H9 (cell line): ENCODE data around the gene LRRC40. TPM values are rescaled to one million over a fixed set of nuclear protein-coding genes. Genes with fewer than 3 reads are reported as not detected.

ENCODE experiments used
- DNase-seq: peaks from one replicate; pipeline ENCODE4 v3.0.0-alpha.2; 2017
- H2AFZ ChIP-seq: one replicate; pipeline ENCODE4 v1.6.1; 2013; ENCODE audit warnings: mild to moderate bottlenecking, low read length, control low read depth, moderate library complexity
- H2AK5ac ChIP-seq: 2 replicates; pipeline ENCODE4 v1.6.1; 2013; ENCODE audit warnings: low read length, control low read depth, mixed read lengths; ENCODE audit not compliant: insufficient read length
- H2BK120ac ChIP-seq: one replicate; pipeline ENCODE4 v1.6.1; 2013; ENCODE audit warnings: low read depth, mild to moderate bottlenecking, low read length, control low read depth, inconsistent platforms; ENCODE audit not compliant: poor library complexity, severe bottlenecking
- H2BK12ac ChIP-seq: 2 replicates; pipeline ENCODE4 v1.6.1; 2013; ENCODE audit warnings: low read length, control low read depth, mixed read lengths, low read depth; ENCODE audit not compliant: insufficient read length
- H2BK15ac ChIP-seq: 2 replicates; pipeline ENCODE4 v1.6.1; 2013; ENCODE audit warnings: low read depth, low read length, control low read depth
- H2BK20ac ChIP-seq: one replicate; pipeline ENCODE4 v1.6.1; 2013; ENCODE audit warnings: low read depth, mild to moderate bottlenecking, low read length, control low read depth, inconsistent platforms; ENCODE audit not compliant: poor library complexity, severe bottlenecking
- H2BK5ac ChIP-seq: 2 replicates; pipeline ENCODE4 v1.6.1; 2013; ENCODE audit warnings: low read length, control low read depth, mixed read lengths; ENCODE audit not compliant: insufficient read length
- H3K14ac ChIP-seq: 2 replicates; pipeline ENCODE4 v1.6.1; 2013; ENCODE audit warnings: low read length, control low read depth; ENCODE audit not compliant: insufficient read depth
- H3K18ac ChIP-seq: 2 replicates; pipeline ENCODE4 v1.6.1; 2013; ENCODE audit warnings: low read depth, mild to moderate bottlenecking, mixed read lengths, low read length, control low read depth; ENCODE audit not compliant: insufficient read length
- H3K23ac ChIP-seq: 2 replicates; pipeline ENCODE4 v1.6.1; 2013; ENCODE audit warnings: low read length, control low read depth, mixed read lengths, low read depth; ENCODE audit not compliant: insufficient read length
- H3K23me2 ChIP-seq: 2 replicates; pipeline ENCODE4 v1.6.1; 2013; ENCODE audit warnings: low read depth, mild to moderate bottlenecking, mixed read lengths, low read length, control low read depth; ENCODE audit not compliant: insufficient read length, poor library complexity, severe bottlenecking
- H3K27ac ChIP-seq: 2 replicates; pipeline ENCODE4 v1.5.1; 2013; ENCODE audit warnings: low read length, control low read depth, mixed read lengths, low read depth; ENCODE audit not compliant: insufficient read length
- H3K27me3 ChIP-seq: 2 replicates; pipeline ENCODE4 v1.6.1; 2013; ENCODE audit warnings: low read length, control low read depth, inconsistent platforms; ENCODE audit not compliant: insufficient read depth
- H3K4ac ChIP-seq: 2 replicates; pipeline ENCODE4 v1.6.1; 2013; ENCODE audit warnings: low read depth, mild to moderate bottlenecking, control low read depth, inconsistent platforms, low read length, moderate library complexity
- H3K4me1 ChIP-seq: 2 replicates; pipeline ENCODE4 v1.6.1; 2013; ENCODE audit warnings: low read length, control low read depth, inconsistent platforms; ENCODE audit not compliant: insufficient read depth
- H3K4me2 ChIP-seq: 2 replicates; pipeline ENCODE4 v1.6.1; 2013; ENCODE audit warnings: low read length, control low read depth, mixed read lengths; ENCODE audit not compliant: insufficient read length, insufficient read depth
- H3K56ac ChIP-seq: 2 replicates; pipeline ENCODE4 v1.6.1; 2013; ENCODE audit warnings: low read depth, mild to moderate bottlenecking, mixed read lengths, low read length, control low read depth; ENCODE audit not compliant: insufficient read length
- H3K79me1 ChIP-seq: 2 replicates; pipeline ENCODE4 v1.6.1; 2013; ENCODE audit warnings: low read depth, mild to moderate bottlenecking, moderate library complexity, low read length, control low read depth, inconsistent platforms; ENCODE audit not compliant: insufficient read depth, poor library complexity, severe bottlenecking
- H3K79me2 ChIP-seq: 2 replicates; pipeline ENCODE4 v1.6.1; 2013; ENCODE audit warnings: low read length, control low read depth, inconsistent platforms; ENCODE audit not compliant: insufficient read depth
- H3K9ac ChIP-seq: 2 replicates; pipeline ENCODE4 v1.6.1; 2013; ENCODE audit warnings: low read length, control low read depth, mixed read lengths; ENCODE audit not compliant: insufficient read length; ENCODE audit errors: extremely low read depth
- H3K9me3 ChIP-seq: one replicate; pipeline ENCODE4 v1.6.1; 2013; ENCODE audit warnings: low read depth, low read length, inconsistent platforms; ENCODE audit not compliant: control insufficient read depth
- H3T11ph ChIP-seq: one replicate; pipeline ENCODE4 v1.6.1; 2013; ENCODE audit warnings: mild to moderate bottlenecking, low read length, control low read depth, inconsistent platforms
- H4K20me1 ChIP-seq: one replicate; pipeline ENCODE4 v1.6.1; 2013; ENCODE audit not compliant: control insufficient read depth, insufficient read length, insufficient read depth
- H4K5ac ChIP-seq: 2 replicates; pipeline ENCODE4 v1.6.1; 2013; ENCODE audit warnings: low read depth, mild to moderate bottlenecking, mixed read lengths, low read length, control low read depth; ENCODE audit not compliant: insufficient read length
- H4K8ac ChIP-seq: replicated peaks from 2 replicates; pipeline ENCODE4 v1.6.1; 2013; ENCODE audit warnings: low read length, control low read depth, mixed read lengths, low read depth; ENCODE audit not compliant: insufficient read length
- H4K91ac ChIP-seq: 2 replicates; pipeline ENCODE4 v1.6.1; 2013; ENCODE audit warnings: low read depth, mild to moderate bottlenecking, moderate library complexity, mixed read lengths, low read length, control low read depth; ENCODE audit not compliant: insufficient read length
- H3K27ac Mint-ChIP-seq, 3 experiments: 2 replicates in 2 of 3; 3 replicates in 1 of 3; pipeline ENCODE4 v1.8.0; 2020 to 2021; ENCODE audit warnings: mixed read lengths in 3 of 3, mild to moderate bottlenecking in 1 of 3, moderate library complexity in 1 of 3
- H3K27me3 Mint-ChIP-seq: 2 replicates; pipeline ENCODE4 v1.8.0; 2021; ENCODE audit warnings: low read depth, mild to moderate bottlenecking, moderate library complexity, mixed read lengths
- H3K36me3 Mint-ChIP-seq, 3 experiments: 2 replicates in 2 of 3; 3 replicates in 1 of 3; pipeline ENCODE4 v1.8.0; 2020 to 2021; ENCODE audit warnings: low read depth in 3 of 3, mixed read lengths in 3 of 3; ENCODE audit not compliant: insufficient read depth in 1 of 3
- H3K4me1 Mint-ChIP-seq, 2 experiments: 2 replicates each; pipeline ENCODE4 v1.8.0; 2020; ENCODE audit warnings: mixed read lengths in 2 of 2
- H3K4me3 Mint-ChIP-seq, 2 experiments: 2 replicates in 1 of 2; 3 replicates in 1 of 2; pipeline ENCODE4 v1.8.0; 2020 to 2021; ENCODE audit warnings: mild to moderate bottlenecking in 2 of 2, mixed read lengths in 2 of 2, moderate library complexity in 1 of 2
- H3K9me3 Mint-ChIP-seq, 2 experiments: 2 replicates in 1 of 2; 3 replicates in 1 of 2; pipeline ENCODE4 v1.8.0; 2020; ENCODE audit warnings: mild to moderate bottlenecking in 2 of 2, mixed read lengths in 2 of 2, moderate library complexity in 1 of 2
- WGBS: extraction: QIAGEN DNeasy Blood & Tissue Kit; methylation state at CpG from one replicate; pipeline ENCODE4 v1.1.7; 2013; ENCODE audit warnings: missing lambda C conversion rate, low lambda C conversion rate, mixed read lengths; ENCODE audit not compliant: insufficient read length; ENCODE audit errors: extremely low coverage; 5-methylcytosine and 5-hydroxymethylcytosine counted together
- total RNA-seq: library from RNA; stranded (reverse); gene quantifications from 2 replicates; pipeline ENCODE4 v1.2.1, GENCODE V29; 2021
- TF ChIP-seq, protein P1 (sequence below): fragments of 200-600 bp; sonication (generic); conservative IDR thresholded peaks from 3 replicates; pipeline ENCODE4 v1.8.0; 2021; ENCODE audit warnings: antibody characterized with exemption, mild to moderate bottlenecking

Gene LRRC40
- total RNA-seq, 1 experiment from 2014 or later: 27.6 TPM

DNA sequence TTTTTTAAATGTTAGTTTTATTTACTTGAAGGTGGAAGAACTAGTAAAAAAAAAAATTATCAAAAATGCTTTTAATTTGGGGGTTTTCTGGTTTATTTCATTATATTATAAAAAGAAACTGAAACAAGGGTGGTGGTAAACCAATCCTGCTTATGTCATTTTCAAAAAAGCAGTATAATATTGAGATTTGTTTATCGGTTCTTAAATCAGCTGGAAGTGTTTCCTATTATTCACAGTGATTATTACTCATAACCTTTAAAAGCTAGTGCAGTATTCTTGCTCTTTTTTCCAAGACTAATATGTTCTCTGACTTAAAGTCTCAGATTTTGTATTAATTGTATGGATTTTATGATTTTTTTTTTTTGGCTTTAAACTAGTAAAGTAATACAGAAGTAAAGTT is 5.4 kb upstream of the LRRC40 start:
- Histone ChIP-seq H3K79me2 (peaks cover 26% of the 10 kb centered on the region; the same call in 1 of the 2 replicates), H3K23me2 (no peaks in the 10 kb centered on the region), H2BK12ac (no peak overlapping the region), H4K91ac (no peak overlapping the region), H4K20me1 (no peaks in the 10 kb centered on the region), H3K23ac (no peak overlapping the region), H3K9me3 (no peaks in the 10 kb centered on the region), H3K79me1 (peaks cover 4% of the 10 kb centered on the region), H3K56ac (no peak overlapping the region), H4K8ac (no peak overlapping the region), H3T11ph (no peak overlapping the region), H2BK120ac (no peak overlapping the region), H3K4me2 (no peak overlapping the region), H2AK5ac (no peak overlapping the region), H3K4ac (no peak overlapping the region), H3K27ac (no peak overlapping the region), H3K4me1 (no peaks in the 10 kb centered on the region), H3K27me3 (no peaks in the 10 kb centered on the region), H2AFZ (no peak overlapping the region), H4K5ac (no peak overlapping the region), H2BK20ac (no peak overlapping the region), H3K9ac (no peak overlapping the region), H2BK15ac (no peak overlapping the region), H2BK5ac (no peak overlapping the region), H3K18ac (no peak overlapping the region), H3K14ac (no peak overlapping the region)
- Mint-ChIP-seq H3K4me1 (peaks cover 8 to 9% of the 10 kb centered on the region in 2 experiments), H3K27ac (no peak overlapping the region), H3K27me3 (no peaks in the 10 kb centered on the region), H3K36me3 (peaks cover 0 to 30% (median 18%) of the 10 kb centered on the region in 3 experiments; a peak in 6 of 7 replicates), H3K9me3 (no peaks in the 10 kb centered on the region), H3K4me3 (no peak overlapping the region)
- TF ChIP-seq, protein P1, sequence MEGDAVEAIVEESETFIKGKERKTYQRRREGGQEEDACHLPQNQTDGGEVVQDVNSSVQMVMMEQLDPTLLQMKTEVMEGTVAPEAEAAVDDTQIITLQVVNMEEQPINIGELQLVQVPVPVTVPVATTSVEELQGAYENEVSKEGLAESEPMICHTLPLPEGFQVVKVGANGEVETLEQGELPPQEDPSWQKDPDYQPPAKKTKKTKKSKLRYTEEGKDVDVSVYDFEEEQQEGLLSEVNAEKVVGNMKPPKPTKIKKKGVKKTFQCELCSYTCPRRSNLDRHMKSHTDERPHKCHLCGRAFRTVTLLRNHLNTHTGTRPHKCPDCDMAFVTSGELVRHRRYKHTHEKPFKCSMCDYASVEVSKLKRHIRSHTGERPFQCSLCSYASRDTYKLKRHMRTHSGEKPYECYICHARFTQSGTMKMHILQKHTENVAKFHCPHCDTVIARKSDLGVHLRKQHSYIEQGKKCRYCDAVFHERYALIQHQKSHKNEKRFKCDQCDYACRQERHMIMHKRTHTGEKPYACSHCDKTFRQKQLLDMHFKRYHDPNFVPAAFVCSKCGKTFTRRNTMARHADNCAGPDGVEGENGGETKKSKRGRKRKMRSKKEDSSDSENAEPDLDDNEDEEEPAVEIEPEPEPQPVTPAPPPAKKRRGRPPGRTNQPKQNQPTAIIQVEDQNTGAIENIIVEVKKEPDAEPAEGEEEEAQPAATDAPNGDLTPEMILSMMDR: no peak
- no peak for DNase-seq
- WGBS: no CpG with 5 or more reads among the region's 1 CpG
